ENCODE measurements around the gene OXER1.

OXER1 gene

GRCh38 chr2:42794271-42795046 lies 30.5 kb upstream of the OXER1 start:
- in situ Hi-C loops (cut with MboI; ENCODE audit: low sequenced_read_pairs), result loop anchor here (25.0 kb wide), 1 partner anchor 282 kb away; no protein-coding TSS in a partner anchor

- in situ Hi-C loops (cut with MboI; ENCODE audit: low sequenced_read_pairs), result loop anchor here (25.0 kb wide), 1 partner anchor 281 kb away; no protein-coding TSS in a partner anchor
Observed at GRCh38 chr2:42793334-42794270, 29.7 kb upstream of the OXER1 start.

- in situ Hi-C loops (cut with MboI; ENCODE audit: low sequenced_read_pairs), result loop anchor here (25.0 kb wide), 1 partner anchor 280 kb away; no protein-coding TSS in a partner anchor
Observed at GRCh38 chr2:42792583-42793333, 28.8 kb upstream of the OXER1 start, which contains the start of gene HAAO. TSS of gene HAAO (minus strand) at chr2:42792583. CDS start at chr2:42792536, 47 bp downstream.

GRCh38 chr2:42792087-42792582 lies 28.2 kb upstream of the OXER1 start:
- in situ Hi-C loops (cut with MboI; ENCODE audit: low sequenced_read_pairs), result loop anchor here (25.0 kb wide), 1 partner anchor 280 kb away; no protein-coding TSS in a partner anchor

GRCh38 chr2:42791606-42792005 lies 27.7 kb upstream of the OXER1 start:
- in situ Hi-C loops (cut with MboI; ENCODE audit: low sequenced_read_pairs), result loop anchor here (25.0 kb wide), 1 partner anchor 279 kb away; no protein-coding TSS in a partner anchor

GRCh38 chr2:42789751-42790150 lies 25.8 kb upstream of the OXER1 start:
- in situ Hi-C loops (cut with MboI; ENCODE audit: low sequenced_read_pairs), result loop anchor here (25.0 kb wide), 1 partner anchor 277 kb away; no protein-coding TSS in a partner anchor

- in situ Hi-C loops (cut with MboI; ENCODE audit: low sequenced_read_pairs), result loop anchor here (25.0 kb wide), 1 partner anchor 277 kb away; no protein-coding TSS in a partner anchor
Observed at GRCh38 chr2:42788882-42789281, 24.9 kb upstream of the OXER1 start.

- in situ Hi-C loops (cut with MboI; ENCODE audit: low sequenced_read_pairs), result loop anchor here (25.0 kb wide), 1 partner anchor 276 kb away; no protein-coding TSS in a partner anchor
Observed at GRCh38 chr2:42788478-42788793, 24.5 kb upstream of the OXER1 start.

- in situ Hi-C loops (cut with MboI; ENCODE audit: low sequenced_read_pairs), result loop anchor here (25.0 kb wide), 1 partner anchor 276 kb away; no protein-coding TSS in a partner anchor
Observed at GRCh38 chr2:42787788-42788477, 24.0 kb upstream of the OXER1 start.

GRCh38 chr2:42787424-42787787 lies 23.5 kb upstream of the OXER1 start:
- in situ Hi-C loops (cut with MboI; ENCODE audit: low sequenced_read_pairs), result loop anchor here (25.0 kb wide), 1 partner anchor 275 kb away; no protein-coding TSS in a partner anchor

- in situ Hi-C loops (cut with MboI; ENCODE audit: low sequenced_read_pairs), result loop anchor here (25.0 kb wide), 1 partner anchor 274 kb away; no protein-coding TSS in a partner anchor
Observed at GRCh38 chr2:42786561-42787345, 22.8 kb upstream of the OXER1 start.

GRCh38 chr2:42784204-42784880 lies 20.4 kb upstream of the OXER1 start:
- in situ Hi-C loops (cut with MboI; ENCODE audit: low sequenced_read_pairs), result loop anchor here (25.0 kb wide), 1 partner anchor 272 kb away; no protein-coding TSS in a partner anchor

GRCh38 chr2:42783511-42783910 lies 19.6 kb upstream of the OXER1 start:
- in situ Hi-C loops (cut with MboI; ENCODE audit: low sequenced_read_pairs), result loop anchor here (25.0 kb wide), 1 partner anchor 271 kb away; no protein-coding TSS in a partner anchor

GRCh38 chr2:42781181-42781580 lies 17.2 kb upstream of the OXER1 start:
- in situ Hi-C loops (cut with MboI; ENCODE audit: low sequenced_read_pairs), result loop anchor here (25.0 kb wide), 1 partner anchor 269 kb away; no protein-coding TSS in a partner anchor

GRCh38 chr2:42777883-42778805 lies 14.2 kb upstream of the OXER1 start:
- in situ Hi-C loops (cut with MboI; ENCODE audit: low sequenced_read_pairs), result loop anchor here (25.0 kb wide), 1 partner anchor 266 kb away; no protein-coding TSS in a partner anchor

GRCh38 chr2:42775810-42776209 lies 11.9 kb upstream of the OXER1 start:
- in situ Hi-C loops (cut with MboI; ENCODE audit: low sequenced_read_pairs), result loop anchor here (25.0 kb wide), 1 partner anchor 264 kb away; no protein-coding TSS in a partner anchor

- in situ Hi-C loops (cut with MboI; ENCODE audit: low sequenced_read_pairs), result loop anchor here (25.0 kb wide), 1 partner anchor 263 kb away; no protein-coding TSS in a partner anchor
Observed at GRCh38 chr2:42775186-42775585, 11.3 kb upstream of the OXER1 start.

All from HL-60/S4 (cell line).